ENCODE data around the gene PRMT1.

The PRMT1 gene

GRCh38 chr19:49664171-49665035 lies 12.7 kb upstream of the PRMT1 start:
- TF ChIP-seq CTCF (IDR thresholded peaks at IDR 0.05; ENCODE audit: insufficient read depth, missing control alignments), result no peak
- FAIRE-seq (no peak), DNase-seq (ENCODE audit: insufficient read length, low spot score) (peak; percentile 96)

GRCh38 chr19:49665036-49665350 lies 12.1 kb upstream of the PRMT1 start:
- FAIRE-seq (no peak), DNase-seq (ENCODE audit: insufficient read length, low spot score) (no peak)
- TF ChIP-seq CTCF (IDR thresholded peaks at IDR 0.05; ENCODE audit: insufficient read depth, missing control alignments), result no peak

- FAIRE-seq (no peak), DNase-seq (ENCODE audit: insufficient read length, low spot score) (peak; percentile 96)
- TF ChIP-seq CTCF (IDR thresholded peaks at IDR 0.05; ENCODE audit: insufficient read depth, missing control alignments), result no peak
These were observed 11.5 kb upstream of the PRMT1 start, which contains the start of the genes BCL2L12 and IRF3 for GRCh38 chr19:49665351-49666119. Gene BCL2L12 (plus strand): TSS chr19:49665933. CDS start chr19:49666693, 760 bp downstream. Gene IRF3 (minus strand): TSS chr19:49665857. CDS start chr19:49664838, 1,019 bp downstream.

GRCh38 chr19:49666120-49666444 lies 11.0 kb upstream of the PRMT1 start:
- no peak for DNase-seq (ENCODE audit: insufficient read length, low spot score)

GRCh38 chr19:49667473-49667872 lies 9.6 kb upstream of the PRMT1 start:
- TF ChIP-seq CTCF (IDR thresholded peaks at IDR 0.05; ENCODE audit: insufficient read depth, missing control alignments), result no peak
- no peak for FAIRE-seq
- DNase-seq (ENCODE audit: insufficient read length, low spot score), result no peak

More at GRCh38 chr19:49666120-49666444, 11.0 kb upstream of the PRMT1 start:
- TF ChIP-seq CTCF (IDR thresholded peaks at IDR 0.05; ENCODE audit: insufficient read depth, missing control alignments), result no peak
- no peak for FAIRE-seq

- DNase-seq (ENCODE audit: insufficient read length, low spot score), result no peak
- FAIRE-seq, result no peak
- TF ChIP-seq CTCF (IDR thresholded peaks at IDR 0.05; ENCODE audit: insufficient read depth, missing control alignments), result no peak
These were observed 7.6 kb upstream of the PRMT1 start for GRCh38 chr19:49669516-49669915.
